OCI-LY1 (cell line): ENCODE results near the gene MRTFB.

ENCODE experiments used
- EZH2 ChIP-seq: fragments of 200-600 bp; sonication (generic), shearing (Covaris generic); IDR thresholded peaks from 2 replicates; pipeline ENCODE4 v1.8.0; 2017; ENCODE audit warnings: borderline replicate concordance, mixed run types, mild to moderate bottlenecking, antibody characterized with exemption, low read length, moderate library complexity, mixed read lengths
- TF ChIP-seq, protein P1 (sequence below): fragments of 200-600 bp; sonication (generic), shearing (Covaris generic); IDR thresholded peaks from 2 replicates; pipeline ENCODE4 v1.5.1; 2017; ENCODE audit warnings: mild to moderate bottlenecking, antibody characterized with exemption, low read length, moderate library complexity, mixed read lengths

DNA sequence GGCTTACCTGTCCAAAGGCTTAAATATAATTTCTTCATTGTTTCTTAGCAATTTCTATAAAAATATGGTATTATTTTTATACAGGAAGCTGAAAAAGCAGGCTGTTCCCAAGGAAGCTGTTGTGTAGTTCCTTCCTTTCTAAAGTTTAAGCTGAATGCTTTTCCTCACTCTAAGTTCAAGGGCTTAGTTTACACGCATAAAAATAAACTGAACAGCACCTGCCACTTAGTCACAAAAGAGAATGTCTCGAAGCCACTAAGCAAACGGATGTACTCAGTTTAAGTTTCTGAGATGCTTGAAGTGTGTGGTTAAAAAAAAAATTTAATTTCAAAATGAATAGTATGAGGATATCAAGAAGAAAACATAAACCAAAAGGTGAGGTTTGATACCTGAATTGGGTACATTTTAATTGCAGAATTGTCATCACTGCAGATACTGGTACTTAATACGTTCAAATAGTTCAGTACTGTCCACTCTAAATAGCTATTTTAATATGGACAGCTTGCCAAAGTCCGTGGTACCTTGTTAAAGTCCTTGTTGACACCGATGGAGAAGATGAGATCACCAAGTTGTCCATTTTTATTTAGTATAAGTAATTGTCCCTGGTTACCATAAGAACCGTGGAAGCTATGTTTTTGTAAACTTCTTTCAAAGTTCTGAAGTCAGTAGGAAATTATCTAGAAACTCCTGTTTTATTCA is 38.1 kb downstream of the MRTFB start:
- TF ChIP-seq, protein P1, sequence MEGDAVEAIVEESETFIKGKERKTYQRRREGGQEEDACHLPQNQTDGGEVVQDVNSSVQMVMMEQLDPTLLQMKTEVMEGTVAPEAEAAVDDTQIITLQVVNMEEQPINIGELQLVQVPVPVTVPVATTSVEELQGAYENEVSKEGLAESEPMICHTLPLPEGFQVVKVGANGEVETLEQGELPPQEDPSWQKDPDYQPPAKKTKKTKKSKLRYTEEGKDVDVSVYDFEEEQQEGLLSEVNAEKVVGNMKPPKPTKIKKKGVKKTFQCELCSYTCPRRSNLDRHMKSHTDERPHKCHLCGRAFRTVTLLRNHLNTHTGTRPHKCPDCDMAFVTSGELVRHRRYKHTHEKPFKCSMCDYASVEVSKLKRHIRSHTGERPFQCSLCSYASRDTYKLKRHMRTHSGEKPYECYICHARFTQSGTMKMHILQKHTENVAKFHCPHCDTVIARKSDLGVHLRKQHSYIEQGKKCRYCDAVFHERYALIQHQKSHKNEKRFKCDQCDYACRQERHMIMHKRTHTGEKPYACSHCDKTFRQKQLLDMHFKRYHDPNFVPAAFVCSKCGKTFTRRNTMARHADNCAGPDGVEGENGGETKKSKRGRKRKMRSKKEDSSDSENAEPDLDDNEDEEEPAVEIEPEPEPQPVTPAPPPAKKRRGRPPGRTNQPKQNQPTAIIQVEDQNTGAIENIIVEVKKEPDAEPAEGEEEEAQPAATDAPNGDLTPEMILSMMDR, result no peak
- TF ChIP-seq EZH2, result no peak
